ENCODE measurements around the gene NECAB3. TPM values are rescaled to one million over a fixed set of nuclear protein-coding genes. Genes with fewer than 3 reads are reported as not detected.

NECAB3 gene, protein sequence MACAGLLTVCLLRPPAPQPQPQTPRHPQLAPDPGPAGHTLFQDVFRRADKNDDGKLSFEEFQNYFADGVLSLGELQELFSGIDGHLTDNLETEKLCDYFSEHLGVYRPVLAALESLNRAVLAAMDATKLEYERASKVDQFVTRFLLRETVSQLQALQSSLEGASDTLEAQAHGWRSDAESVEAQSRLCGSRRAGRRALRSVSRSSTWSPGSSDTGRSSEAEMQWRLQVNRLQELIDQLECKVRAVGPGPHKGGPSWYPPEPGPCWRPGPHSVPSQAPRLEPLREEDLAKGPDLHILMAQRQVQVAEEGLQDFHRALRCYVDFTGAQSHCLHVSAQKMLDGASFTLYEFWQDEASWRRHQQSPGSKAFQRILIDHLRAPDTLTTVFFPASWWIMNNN
- 10 to 100 TPM; 12.6 to 25.9 (median 19.1) TPM for total RNA-seq

DNA sequence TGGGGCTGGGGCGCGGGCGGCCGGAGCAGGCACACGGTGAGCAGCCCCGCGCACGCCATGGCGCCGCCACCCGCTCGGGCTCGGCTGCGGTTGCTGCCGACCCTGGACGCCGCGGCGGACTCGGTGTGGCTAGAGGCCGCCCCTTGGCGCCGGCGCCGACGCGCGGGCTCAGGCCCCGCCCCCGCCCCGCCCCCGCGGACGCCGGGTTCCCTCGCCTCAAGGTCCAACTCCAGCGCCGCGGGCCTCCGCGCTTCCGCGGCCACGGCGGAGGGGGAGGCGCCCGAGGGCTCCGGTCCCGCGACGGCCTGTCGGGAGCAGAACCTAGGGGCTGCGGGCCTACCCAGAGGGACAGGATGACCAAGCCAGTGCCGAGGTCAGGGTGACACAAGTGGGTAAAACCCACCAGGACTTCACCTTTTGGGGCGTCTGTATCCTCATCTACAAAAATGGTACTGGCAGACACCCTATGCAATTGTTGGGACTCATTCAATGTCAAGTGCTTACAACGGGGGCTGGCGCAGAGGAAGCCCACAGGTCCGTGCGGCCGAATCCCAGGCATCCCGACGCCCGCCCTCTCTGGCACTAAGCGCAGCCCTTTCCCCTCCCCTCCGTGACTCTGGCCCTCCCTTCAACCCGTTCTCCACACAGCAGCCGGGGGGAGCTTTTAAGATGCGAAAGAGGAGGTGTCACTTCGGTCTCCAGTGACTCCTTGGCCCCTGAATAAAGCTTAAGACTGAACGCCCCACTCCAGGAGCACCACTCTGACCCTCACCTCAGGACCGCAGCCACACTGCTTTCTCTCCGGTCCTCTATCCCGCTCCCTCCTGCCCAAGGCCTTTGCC, at the start of gene NECAB3:
TSS of gene NECAB3 (minus strand) at position 135 of the 842 bp plus-strand sequence. CDS start at position 59, 76 bp downstream.
- H3K27me3 ChIP-seq = no peaks in the 10 kb centered on the region
- H3K4me3 ChIP-seq = peak within 1 kb of the TSS; percentile 61 to 87 (median 69)
- 12 to 13% methylated on average over 13 to 20 of the region's 73 CpGs for WGBS, 2 donors
- DNase-seq = no peak
- intact Hi-C loops (cut with DNase I) = no loop called here
- peaks cover 28 to 71% (median 29%) of the 10 kb centered on the region in 3 donors for H3K4me1 ChIP-seq
- peak within 1 kb of the TSS; percentile 81 to 94 (median 88) for H3K27ac ChIP-seq
- peaks cover 0 to 20% (median 0%) of the 10 kb centered on the region in 3 donors for H3K36me3 ChIP-seq
- H3K9me3 ChIP-seq = no peaks in the 10 kb centered on the region
- TF ChIP-seq POLR2A (IDR thresholded peaks at IDR 0.05) (peak in 2 of 4 donors; percentile 44 to 47), CTCF (IDR thresholded peaks at IDR 0.05) (no peak)

DNA sequence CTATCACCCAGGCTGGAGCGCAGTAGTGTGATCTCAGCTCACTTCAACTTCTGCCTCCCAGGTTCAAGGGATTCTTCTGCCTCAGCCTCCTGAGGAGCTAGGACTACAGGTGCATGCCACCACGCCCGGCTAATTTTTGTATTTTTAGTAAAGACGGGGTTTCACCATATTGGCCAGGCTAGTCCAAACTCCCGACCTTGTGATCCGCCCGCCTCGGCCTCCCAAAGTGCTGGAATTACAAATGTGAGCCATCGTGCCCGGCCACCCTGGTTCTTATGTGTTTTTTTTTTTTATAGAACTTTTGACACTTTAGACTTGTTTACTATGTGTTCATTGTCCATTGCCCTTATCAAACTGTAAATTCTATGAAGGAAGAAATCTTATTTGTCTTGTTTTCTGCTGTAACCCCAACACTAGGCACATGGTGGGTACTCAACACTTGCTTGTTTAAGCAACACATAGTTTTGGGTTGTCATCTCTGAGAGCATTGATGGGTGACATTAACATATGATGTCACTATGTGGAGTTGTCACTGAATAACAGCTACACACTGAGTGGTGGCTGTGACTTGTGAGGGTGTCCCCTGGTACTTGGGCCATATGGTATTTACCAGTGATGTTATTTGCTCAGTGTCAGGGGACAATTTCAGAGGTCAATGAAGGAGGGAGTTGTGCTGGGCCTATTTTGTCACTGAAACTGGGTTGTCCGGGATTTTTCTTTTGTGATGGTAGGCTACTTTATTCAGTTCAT, 47.3 kb upstream of the NECAB3 start:
- TF ChIP-seq CTCF (IDR thresholded peaks at IDR 0.05) (no peak), POLR2A (IDR thresholded peaks at IDR 0.05) (no peak)
- Histone ChIP-seq H3K27ac (no peak overlapping the region), H3K36me3 (no peaks in the 10 kb centered on the region), H3K27me3 (no peaks in the 10 kb centered on the region), H3K4me3 (no peak overlapping the region), H3K9me3 (no peaks in the 10 kb centered on the region), H3K4me1 (peaks cover 8 to 44% (median 15%) of the 10 kb centered on the region in 3 donors)
- intact Hi-C loops (cut with DNase I) = no loop called here
- DNase-seq = no peak
- 94 to 95% methylated on average over 11 of the region's 11 CpGs for WGBS, 2 donors

DNA sequence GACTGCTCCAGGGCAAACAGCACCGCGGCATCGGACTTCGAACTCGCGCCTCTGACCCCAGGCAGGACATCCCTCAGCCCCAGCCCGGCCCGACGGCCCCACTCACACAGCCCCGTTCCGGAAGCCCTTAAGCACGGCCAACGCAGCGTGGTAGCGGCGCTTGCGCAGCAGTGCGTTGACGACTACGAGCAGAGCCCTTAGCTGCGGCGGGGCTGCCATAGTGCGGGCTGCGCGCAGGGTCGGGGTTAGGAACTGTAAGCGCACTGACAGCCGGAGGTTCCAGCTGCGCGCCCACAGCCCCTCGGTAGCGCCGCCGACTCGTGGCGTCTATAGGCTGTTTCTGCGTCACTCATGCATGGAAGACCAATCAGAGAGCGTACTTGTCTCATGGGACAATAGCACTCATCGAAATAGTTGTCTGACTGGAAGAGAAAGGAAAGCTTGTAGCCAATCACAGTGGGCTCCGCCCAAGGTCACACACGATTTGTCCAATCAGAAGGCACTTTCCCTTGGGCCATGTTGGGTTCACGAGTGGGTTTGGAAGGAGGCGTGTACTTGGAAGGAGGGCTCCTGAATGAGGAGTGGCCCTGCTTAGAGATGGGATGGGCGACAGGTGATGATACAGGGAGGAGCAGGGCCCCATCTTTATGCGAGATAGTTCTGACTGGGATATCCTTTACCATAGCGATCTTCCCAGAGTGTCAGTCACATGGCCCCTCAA, 45.9 kb upstream of the NECAB3 start, which contains the start of gene PXMP4:
TSS of gene PXMP4 (minus strand) at position 322 of the 721 bp plus-strand sequence. CDS start at position 219, 103 bp downstream.
- DNase-seq = peak; percentile 69

More for the DNA sequence above, 45.9 kb upstream of the NECAB3 start, which contains the start of gene PXMP4:
- H3K4me1 ChIP-seq = peaks cover 8 to 39% (median 15%) of the 10 kb centered on the region in 3 donors
- 7 to 35% methylated on average over 4 to 21 of the region's 46 CpGs for whole genome bisulfite sequencing, 2 donors
- intact Hi-C loops (cut with DNase I) = no loop called here
- H3K27ac ChIP-seq = peak within 1 kb of the TSS; percentile 55 to 89 (median 86)
- peaks cover 0 to 4% (median 0%) of the 10 kb centered on the region in 3 donors for H3K36me3 ChIP-seq
- no peaks in the 10 kb centered on the region for H3K9me3 ChIP-seq
- peak in 1 of 4 donors; percentile 28 for TF ChIP-seq POLR2A (IDR thresholded peaks at IDR 0.05)
- peak in 1 of 6 experiments; percentile 9 for TF ChIP-seq CTCF (IDR thresholded peaks at IDR 0.05)
- no peaks in the 10 kb centered on the region for H3K27me3 ChIP-seq
- peak within 1 kb of the TSS; percentile 66 to 98 (median 82) for H3K4me3 ChIP-seq

Data from esophagus squamous epithelium (tissue), 5 donors.